Aorta (tissue), 5 donors: ENCODE data around the gene SLAMF1. TPM values are rescaled to one million over a fixed set of nuclear protein-coding genes. Genes with fewer than 3 reads are reported as not detected.

Experiments used
- ATAC-seq: fragments of 200-7000 bp; cut with Tn5 transposase; one replicate; pipeline ENCODE4 v1.9.1; 2022; ENCODE audit warnings: moderate library complexity; ENCODE audit not compliant: low FRiP score
- DNase-seq, 2 donors: peaks; one replicate each; pipeline ENCODE4 v3.0.0-alpha.2; 2020
- H3K27ac ChIP-seq, 2 donors: one replicate each; pipeline ENCODE4 v1.5.1; 2013; ENCODE audit warnings: low read length in 2 of 2, mild to moderate bottlenecking in 2 of 2, moderate library complexity in 2 of 2, control low read depth in 1 of 2, inconsistent platforms in 1 of 2, low read depth in 1 of 2
- H3K27me3 ChIP-seq, 2 donors: one replicate each; pipeline ENCODE4 v1.6.1; 2013; ENCODE audit warnings: control low read depth in 1 of 2, low read length in 1 of 2, mild to moderate bottlenecking in 1 of 2, moderate library complexity in 1 of 2; ENCODE audit not compliant: insufficient read depth in 2 of 2, control insufficient read depth in 1 of 2
- H3K36me3 ChIP-seq, 2 donors: one replicate each; pipeline ENCODE4 v1.6.1; 2013; ENCODE audit warnings: control low read depth in 1 of 2, low read length in 1 of 2, mild to moderate bottlenecking in 1 of 2; ENCODE audit not compliant: insufficient read depth in 2 of 2, control insufficient read depth in 1 of 2
- H3K4me1 ChIP-seq, 2 donors: one replicate each; pipeline ENCODE4 v1.6.1; 2013; ENCODE audit warnings: low read length in 2 of 2, control low read depth in 1 of 2, mild to moderate bottlenecking in 1 of 2, moderate library complexity in 1 of 2; ENCODE audit not compliant: insufficient read depth in 2 of 2, control insufficient read depth in 1 of 2
- H3K4me3 ChIP-seq, 2 donors: one replicate each; pipeline ENCODE4 v1.5.1; 2013; ENCODE audit warnings: low read length in 2 of 2, control low read depth in 1 of 2, mild to moderate bottlenecking in 1 of 2
- H3K9me3 ChIP-seq: one replicate; pipeline ENCODE4 v1.6.1; 2013; ENCODE audit warnings: mild to moderate bottlenecking, low read length; ENCODE audit not compliant: control insufficient read depth
- WGBS, 2 donors: extraction: QIAGEN DNeasy Blood & Tissue Kit; methylation state at CpG; one replicate each; pipeline ENCODE4 v1.1.7; 2013; 5-methylcytosine and 5-hydroxymethylcytosine counted together
- intact Hi-C, 2 donors: fragments of 100-400 bp; cut with DNase I; formaldehyde crosslinking; loops; one replicate each; pipeline versions ENCODE4 v1.14.2 to v1.15.0; 2022
- polyA plus RNA-seq, 2 donors: library from polyadenylated mRNA; stranded (reverse); fragments of 200-250 nt; gene quantifications; one replicate each; pipeline ENCODE4 v1.2.3, GENCODE V29; 2013
- total RNA-seq, 2 donors: library from RNA; stranded (reverse); fragmentation: NEBNext Ultra II Directional; extraction: Animal tissue kit (Norgen Biotek cat#: 25700); gene quantifications; one replicate each; pipeline ENCODE4 v1.2.1, GENCODE V29; 2021
- donor health status: healthy with polysubstance abuse.
- donor health status: Bipolar disorder and iron deficiency.
- donor health status: DM: no; HTN: no; CAD: no.
- donor health status: DM: no; HTN: no; CAD: no.
- donor health status: DM: yes; HTN: yes; CAD: no.

Gene SLAMF1
- total and polyA plus RNA-seq, 4 donors: 1.6 to 2.4 TPM; not detected in 2

- Histone ChIP-seq H3K9me3 (no peaks in the 10 kb centered on the region), H3K36me3 (no peaks in the 10 kb centered on the region), H3K27me3 (peaks cover 0 to 4% of the 10 kb centered on the region in 2 donors), H3K27ac (no peak overlapping the region), H3K4me1 (no peaks in the 10 kb centered on the region), H3K4me3 (no peak overlapping the region)
- intact Hi-C loops: no loop called here
- ATAC-seq: no peak
- no peak for DNase-seq
- WGBS, 2 donors: 75% methylated on average over 13 of the region's 13 CpGs
These were observed 30.2 kb upstream of the SLAMF1 start for GRCh38 chr1:160676869-160677597.

DNA sequence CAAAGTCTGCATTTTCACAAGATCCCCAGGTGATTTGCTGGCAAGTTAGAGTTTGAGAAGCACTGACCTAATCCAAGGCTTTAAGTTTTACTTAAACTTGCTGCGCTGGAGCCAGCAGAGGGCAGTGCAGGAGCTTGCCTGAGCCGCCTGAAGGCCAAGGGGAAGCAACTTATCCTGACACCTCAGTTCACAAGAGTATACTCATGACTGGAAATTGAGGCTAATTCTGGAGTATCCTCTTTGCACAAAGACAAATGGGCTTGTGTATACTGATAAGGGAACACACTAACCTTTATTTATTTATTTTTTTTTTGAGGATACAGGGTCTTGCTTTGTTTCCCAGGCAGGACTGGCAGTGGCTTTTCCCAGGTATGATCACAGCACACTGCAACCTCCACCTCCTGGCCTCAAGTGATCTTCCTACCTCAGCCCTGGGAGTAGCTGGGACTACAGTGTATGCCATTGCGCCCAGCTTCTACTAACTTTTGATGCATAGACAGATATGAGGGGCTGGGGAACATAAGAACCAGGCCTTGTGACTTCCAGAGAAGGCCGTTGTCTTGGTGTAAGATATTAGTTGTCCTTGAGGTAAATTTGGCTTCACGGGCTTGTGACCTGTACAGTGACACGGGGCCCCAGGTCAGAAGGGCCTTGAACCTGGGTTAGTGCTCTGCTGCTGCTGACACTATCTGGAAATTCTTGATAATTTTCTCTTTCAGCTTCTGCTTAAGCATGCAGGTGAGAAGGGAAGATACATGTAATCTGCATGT, 29.0 kb upstream of the SLAMF1 start:
- WGBS, 2 donors: 54 to 55% methylated on average over 6 of the region's 6 CpGs
- Histone ChIP-seq H3K4me1 (no peaks in the 10 kb centered on the region), H3K4me3 (no peak overlapping the region), H3K27me3 (peaks cover 0 to 4% of the 10 kb centered on the region in 2 donors), H3K36me3 (no peaks in the 10 kb centered on the region), H3K9me3 (no peaks in the 10 kb centered on the region), H3K27ac (no peak overlapping the region)
- intact Hi-C loops: no loop called here
- peak; percentile 84 to 85 for DNase-seq
- no peak for ATAC-seq

DNA sequence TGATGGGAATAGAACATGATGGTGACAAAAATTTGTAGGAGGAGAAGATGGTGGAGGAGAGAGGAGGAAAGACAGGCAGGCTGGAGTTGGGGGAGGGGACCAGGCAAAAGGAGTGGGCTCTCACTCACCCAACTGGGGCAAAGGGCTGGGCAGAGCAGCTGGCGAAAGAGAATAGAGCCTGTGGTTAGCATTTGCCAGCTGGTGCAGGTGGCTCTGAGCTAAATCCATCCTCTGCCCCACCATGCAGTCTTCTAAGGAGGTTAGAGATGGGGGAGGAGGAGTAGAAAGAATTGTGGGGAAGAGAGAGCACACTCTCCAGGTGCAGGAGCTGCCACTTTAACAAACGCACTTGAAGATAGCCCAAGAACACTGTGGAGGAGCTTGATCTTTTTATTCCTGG, 27.6 kb upstream of the SLAMF1 start:
- intact Hi-C loops: no loop called here
- no peak overlapping the region for H3K4me3 ChIP-seq
- ATAC-seq: no peak

GRCh38 chr1:160672789-160673695, 26.2 kb upstream of the SLAMF1 start:
- intact Hi-C loops: no loop called here
- DNase-seq (no peak), ATAC-seq (no peak)
- H3K4me3 ChIP-seq: no peak overlapping the region
- H3K27me3 ChIP-seq: peaks cover 0 to 4% of the 10 kb centered on the region in 2 donors
- WGBS, 2 donors: 47 to 49% methylated on average over 6 of the region's 6 CpGs
- no peaks in the 10 kb centered on the region for H3K4me1 ChIP-seq
- no peaks in the 10 kb centered on the region for H3K36me3 ChIP-seq
- no peaks in the 10 kb centered on the region for H3K9me3 ChIP-seq
- no peak overlapping the region for H3K27ac ChIP-seq

More for the DNA sequence above, 27.6 kb upstream of the SLAMF1 start:
- Histone ChIP-seq H3K27ac (no peak overlapping the region), H3K9me3 (no peaks in the 10 kb centered on the region), H3K36me3 (no peaks in the 10 kb centered on the region), H3K27me3 (peaks cover 0 to 4% of the 10 kb centered on the region in 2 donors), H3K4me1 (no peaks in the 10 kb centered on the region)
- WGBS, 2 donors: 61 to 62% methylated on average over 2 of the region's 2 CpGs
- no peak for DNase-seq

DNA sequence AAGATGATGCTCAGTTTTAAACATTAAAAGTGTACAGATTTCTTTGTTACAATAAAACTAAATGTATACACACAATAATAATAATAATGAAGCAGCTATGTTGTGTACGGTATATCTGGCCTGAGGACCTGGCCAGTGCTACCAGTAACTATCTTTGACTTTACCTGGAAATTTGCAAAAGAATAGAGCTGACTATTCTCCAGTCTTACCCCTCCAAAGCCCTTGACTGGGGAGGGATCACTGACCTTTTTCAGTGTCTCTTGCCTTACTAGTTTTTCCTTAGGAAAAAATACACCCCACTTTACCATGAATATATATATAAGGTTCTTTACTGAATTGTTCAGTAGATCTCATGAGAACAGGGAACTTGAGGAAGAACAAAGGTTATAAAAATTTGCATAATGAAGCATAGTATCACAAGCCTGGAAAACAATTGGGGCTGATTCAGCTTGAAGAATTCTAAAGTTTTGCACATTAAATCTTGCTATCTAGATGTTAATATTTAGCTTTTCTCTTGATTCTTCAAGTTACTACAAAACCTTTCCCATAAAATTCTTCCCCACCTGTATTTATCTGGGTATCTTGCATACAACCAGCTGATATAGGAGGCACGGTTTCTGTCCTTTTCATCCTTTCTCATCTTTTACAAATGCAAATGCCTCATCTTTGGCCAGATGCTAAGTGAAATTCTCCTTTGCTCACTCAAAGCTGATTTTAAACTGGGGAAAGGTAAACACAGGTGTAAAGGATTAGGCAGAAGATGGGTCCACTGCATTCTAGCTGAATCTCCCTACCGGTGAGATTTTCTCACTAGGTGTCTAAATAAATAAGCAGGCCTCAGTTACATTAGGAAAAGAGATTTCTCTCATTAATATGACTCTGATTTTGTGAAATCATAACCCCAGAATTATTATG, 25.0 kb upstream of the SLAMF1 start:
- intact Hi-C loops: no loop called here
- Histone ChIP-seq H3K4me1 (no peaks in the 10 kb centered on the region), H3K36me3 (no peaks in the 10 kb centered on the region), H3K27ac (no peak overlapping the region), H3K4me3 (no peak overlapping the region), H3K9me3 (no peaks in the 10 kb centered on the region), H3K27me3 (peaks cover 0 to 4% of the 10 kb centered on the region in 2 donors)
- no peak for ATAC-seq
- WGBS, 2 donors: 26 to 38% methylated on average over 3 of the region's 3 CpGs
- DNase-seq: no peak

- no peaks in the 10 kb centered on the region for H3K9me3 ChIP-seq
- no peak overlapping the region for H3K27ac ChIP-seq
- H3K36me3 ChIP-seq: no peaks in the 10 kb centered on the region
- intact Hi-C loops: no loop called here
- ATAC-seq: no peak
- no peaks in the 10 kb centered on the region for H3K4me1 ChIP-seq
- DNase-seq: no peak
- WGBS, 2 donors: 72 to 73% methylated on average over 4 of the region's 4 CpGs
- H3K4me3 ChIP-seq: no peak overlapping the region
- peaks cover 0 to 4% of the 10 kb centered on the region in 2 donors for H3K27me3 ChIP-seq
These were observed 23.9 kb upstream of the SLAMF1 start for GRCh38 chr1:160670701-160671100.

DNA sequence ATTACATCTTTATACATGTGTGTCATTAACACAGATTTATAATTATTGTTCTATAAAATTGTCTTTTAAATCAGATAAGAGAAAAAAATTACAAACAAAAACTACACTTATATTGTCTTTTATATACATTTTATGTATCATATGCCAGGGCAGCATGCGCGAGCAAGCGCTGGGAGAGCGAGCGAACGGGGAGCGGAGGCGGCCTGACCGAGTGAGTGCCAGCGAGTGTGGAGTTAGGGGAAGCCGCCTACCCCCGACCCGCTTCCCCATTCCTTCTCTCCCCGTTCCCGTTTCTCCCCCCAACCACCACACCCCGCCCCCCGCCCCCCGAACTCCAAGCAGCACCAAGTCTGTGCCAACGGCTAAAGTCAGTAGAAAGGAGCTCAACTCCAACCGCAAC, 23.0 kb upstream of the SLAMF1 start:
- Histone ChIP-seq H3K4me1 (no peaks in the 10 kb centered on the region), H3K4me3 (no peak overlapping the region), H3K27ac (no peak overlapping the region), H3K9me3 (no peaks in the 10 kb centered on the region), H3K27me3 (no peaks in the 10 kb centered on the region), H3K36me3 (no peaks in the 10 kb centered on the region)
- ATAC-seq (no peak), DNase-seq (no peak)
- WGBS, 2 donors: 92 to 96% methylated on average over 19 to 20 of the region's 20 CpGs
- intact Hi-C loops: no loop called here

DNA sequence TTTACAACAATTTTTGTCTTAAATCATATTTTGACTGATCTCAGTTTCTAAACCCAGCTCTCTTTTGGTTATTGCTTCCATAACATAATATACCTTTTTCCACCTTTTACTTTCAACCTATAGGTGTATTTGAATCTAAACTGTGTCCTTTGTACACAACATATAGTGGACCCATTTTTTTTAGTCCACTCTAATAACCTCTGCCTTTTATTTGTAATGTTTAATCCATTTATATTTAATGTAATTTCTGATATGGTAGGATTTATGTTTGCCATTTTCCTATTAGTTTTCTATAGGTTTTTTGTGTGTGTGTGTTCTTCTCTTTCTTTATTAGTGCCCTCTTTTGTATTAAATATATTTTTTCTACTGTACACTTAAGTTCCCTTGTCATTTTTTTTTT, 22.4 kb upstream of the SLAMF1 start:
- intact Hi-C loops: no loop called here
- Histone ChIP-seq H3K36me3 (no peaks in the 10 kb centered on the region), H3K27me3 (no peaks in the 10 kb centered on the region), H3K9me3 (no peaks in the 10 kb centered on the region), H3K27ac (no peak overlapping the region), H3K4me3 (no peak overlapping the region), H3K4me1 (no peaks in the 10 kb centered on the region)
- ATAC-seq: no peak
- no peak for DNase-seq
